Natural killer cell (primary cell): ENCODE data around the gene SASH1. TPM values are rescaled to one million over a fixed set of nuclear protein-coding genes. Genes with fewer than 3 reads are reported as not detected.

Source experiments
- ATAC-seq, 3 donors: fragments of 150-1000 bp in 2 of 3; fragments of 200-7000 bp in 1 of 3; cut with Tn5 transposase; 1 replicate in 1 of 3; 2 replicates in 2 of 3; pipeline ENCODE4 v1.10.0; 2021; ENCODE audit warnings: mild to moderate bottlenecking in 2 of 3, moderate library complexity in 2 of 3
- DNase-seq, 2 donors: peaks; one replicate each; pipeline versions ENCODE4 v3.0.0 to v3.0.0-alpha.2; 2013 to 2021; ENCODE audit warnings: mixed read lengths in 1 of 2
- H3K27ac ChIP-seq: one replicate; pipeline ENCODE4 v1.5.1; 2013; ENCODE audit warnings: mild to moderate bottlenecking, low read length
- H3K27me3 ChIP-seq: one replicate; pipeline ENCODE4 v1.6.1; 2013; ENCODE audit warnings: low read length; ENCODE audit not compliant: control insufficient read depth, insufficient read depth
- H3K36me3 ChIP-seq: one replicate; pipeline ENCODE4 v1.6.1; 2013; ENCODE audit warnings: low read length; ENCODE audit not compliant: control insufficient read depth, insufficient read depth
- H3K4me1 ChIP-seq: one replicate; pipeline ENCODE4 v1.6.1; 2013; ENCODE audit warnings: low read length; ENCODE audit not compliant: control insufficient read depth, insufficient read depth
- H3K4me3 ChIP-seq: one replicate; pipeline ENCODE4 v1.5.1; 2013; ENCODE audit warnings: low read length
- H3K9me3 ChIP-seq: one replicate; pipeline ENCODE4 v1.6.1; 2013; ENCODE audit warnings: low read length; ENCODE audit not compliant: control insufficient read depth, insufficient read depth
- H3K27ac Mint-ChIP-seq, 2 donors: one replicate each; pipeline ENCODE4 v1.8.0; 2022; ENCODE audit warnings: mild to moderate bottlenecking in 2 of 2, mixed read lengths in 2 of 2, moderate library complexity in 1 of 2
- H3K27me3 Mint-ChIP-seq, 2 donors: one replicate each; pipeline ENCODE4 v1.8.0; 2022; ENCODE audit warnings: low read depth in 2 of 2, mixed read lengths in 2 of 2
- H3K36me3 Mint-ChIP-seq: one replicate; pipeline ENCODE4 v1.8.0; 2022; ENCODE audit warnings: mixed read lengths
- H3K4me1 Mint-ChIP-seq, 2 donors: one replicate each; pipeline ENCODE4 v1.8.0; 2022; ENCODE audit warnings: mixed read lengths in 2 of 2
- H3K4me3 Mint-ChIP-seq: one replicate; pipeline ENCODE4 v1.8.0; 2022; ENCODE audit warnings: mild to moderate bottlenecking, moderate library complexity, mixed read lengths
- H3K9me3 Mint-ChIP-seq, 2 donors: one replicate each; pipeline ENCODE4 v1.8.0; 2022; ENCODE audit warnings: mixed read lengths in 2 of 2
- CTCF ChIP-seq: fragments of 200-600 bp; IDR thresholded peaks from one replicate; pipeline ENCODE4 v1.8.0; 2022; ENCODE audit warnings: antibody characterized with exemption
- WGBS: methylation state at CpG from one replicate; pipeline ENCODE4 v1.1.7; 2013; ENCODE audit warnings: missing lambda C conversion rate; ENCODE audit not compliant: insufficient coverage; 5-methylcytosine and 5-hydroxymethylcytosine counted together
- intact Hi-C: fragments of 100-400 bp; cut with micrococcal nuclease; formaldehyde crosslinking; loops from one replicate; pipeline ENCODE4 v1.14.2; 2022
- total RNA-seq, 4 donors: library from RNA; stranded (reverse); fragments of 120-200 nt in 1 of 4; gene quantifications; one replicate each; pipeline versions ENCODE4 v1.2.3 to v1.2.4, GENCODE V29; 2013 to 2022

The SASH1 gene
- total RNA-seq, 3 donors from 2014 or later (not counting 1 experiment from before 2014, with no cell fraction given), result 0.63 to 6.2 (median 2.7) TPM

GRCh38 chr6:148395583-148396101 lies 53.0 kb downstream of the SASH1 start:
- intact Hi-C loops, result no loop called here
- H3K4me1 ChIP-seq, result no peaks in the 10 kb centered on the region
- no peaks in the 10 kb centered on the region for H3K27me3 ChIP-seq
- H3K9me3 ChIP-seq, result no peaks in the 10 kb centered on the region
- WGBS, result 78% methylated on average over 1 of the region's 1 CpG
- H3K36me3 ChIP-seq, result no peaks in the 10 kb centered on the region
- H3K4me3 Mint-ChIP-seq, result no peak overlapping the region
- no peak overlapping the region for H3K27ac ChIP-seq
- no peak overlapping the region for H3K4me3 ChIP-seq
- H3K27me3 Mint-ChIP-seq, result peaks cover 0 to 2% of the 10 kb centered on the region in 2 donors
- no peaks in the 10 kb centered on the region for H3K9me3 Mint-ChIP-seq
- no peaks in the 10 kb centered on the region for H3K36me3 Mint-ChIP-seq
- ATAC-seq (no peak), DNase-seq (no peak)
- H3K4me1 Mint-ChIP-seq, result no peaks in the 10 kb centered on the region
- no peak overlapping the region for H3K27ac Mint-ChIP-seq
- TF ChIP-seq CTCF, result no peak

- 100% methylated on average over 1 of the region's 2 CpGs for WGBS
These were observed 53.8 kb downstream of the SASH1 start for GRCh38 chr6:148396411-148396810.

GRCh38 chr6:148396926-148397325 lies 54.3 kb downstream of the SASH1 start:
- intact Hi-C loops, result no loop called here
- no peak for DNase-seq
- Histone ChIP-seq H3K4me3 (no peak overlapping the region), H3K27ac (no peak overlapping the region), H3K27me3 (no peaks in the 10 kb centered on the region), H3K36me3 (no peaks in the 10 kb centered on the region), H3K9me3 (no peaks in the 10 kb centered on the region), H3K4me1 (no peaks in the 10 kb centered on the region)
- H3K36me3 Mint-ChIP-seq, result no peaks in the 10 kb centered on the region
- H3K27me3 Mint-ChIP-seq, result peaks cover 4 to 8% of the 10 kb centered on the region in 2 donors
- no peak for ATAC-seq
- no peaks in the 10 kb centered on the region for H3K9me3 Mint-ChIP-seq
- 84% methylated on average over 7 of the region's 8 CpGs for WGBS
- H3K27ac Mint-ChIP-seq, result no peak overlapping the region
- no peak overlapping the region for H3K4me3 Mint-ChIP-seq
- no peak for TF ChIP-seq CTCF
- H3K4me1 Mint-ChIP-seq, result no peaks in the 10 kb centered on the region

More at GRCh38 chr6:148396411-148396810, 53.8 kb downstream of the SASH1 start:
- no peak overlapping the region for H3K27ac Mint-ChIP-seq
- H3K27me3 Mint-ChIP-seq, result peaks cover 2 to 3% of the 10 kb centered on the region in 2 donors
- Histone ChIP-seq H3K9me3 (no peaks in the 10 kb centered on the region), H3K27me3 (no peaks in the 10 kb centered on the region), H3K4me1 (no peaks in the 10 kb centered on the region), H3K36me3 (no peaks in the 10 kb centered on the region), H3K4me3 (no peak overlapping the region), H3K27ac (no peak overlapping the region)
- no peak for TF ChIP-seq CTCF
- H3K36me3 Mint-ChIP-seq, result no peaks in the 10 kb centered on the region
- ATAC-seq (no peak), DNase-seq (no peak)
- no peaks in the 10 kb centered on the region for H3K9me3 Mint-ChIP-seq
- intact Hi-C loops, result no loop called here
- no peaks in the 10 kb centered on the region for H3K4me1 Mint-ChIP-seq
- H3K4me3 Mint-ChIP-seq, result no peak overlapping the region

GRCh38 chr6:148398244-148398643 lies 55.6 kb downstream of the SASH1 start:
- no peak for TF ChIP-seq CTCF

More at GRCh38 chr6:148398244-148398643, 55.6 kb downstream of the SASH1 start:
- H3K27me3 Mint-ChIP-seq, result peaks cover 4 to 10% of the 10 kb centered on the region in 2 donors
- H3K9me3 Mint-ChIP-seq, result no peaks in the 10 kb centered on the region
- intact Hi-C loops, result no loop called here
- Histone ChIP-seq H3K9me3 (no peaks in the 10 kb centered on the region), H3K27ac (no peak overlapping the region), H3K4me1 (no peaks in the 10 kb centered on the region), H3K4me3 (no peak overlapping the region), H3K36me3 (no peaks in the 10 kb centered on the region), H3K27me3 (no peaks in the 10 kb centered on the region)
- H3K27ac Mint-ChIP-seq, result no peak overlapping the region
- H3K36me3 Mint-ChIP-seq, result no peaks in the 10 kb centered on the region
- DNase-seq (no peak), ATAC-seq (no peak)
- WGBS, result 61% methylated on average over 6 of the region's 6 CpGs
- no peak overlapping the region for H3K4me3 Mint-ChIP-seq
- no peaks in the 10 kb centered on the region for H3K4me1 Mint-ChIP-seq
